ENCODE data around the gene PPP4R3B. TPM values are rescaled to one million over a fixed set of nuclear protein-coding genes. Genes with fewer than 3 reads are reported as not detected.

Gene PPP4R3B
- total and polyA plus RNA-seq, 2 of the 4 experiments (the other 2 are of a cell fraction), result 11.9 to 23.7 TPM

- Histone ChIP-seq H3K9me1 (ENCODE audit: insufficient read depth, low read length) (no peaks in the 10 kb centered on the region), H3K36me3 (ENCODE audit: control insufficient read depth, insufficient read depth, low read length) (peaks cover 17% of the 10 kb centered on the region), H3K79me1 (ENCODE audit: low read depth in 1 of 2, low read length in 2 of 2) (no peaks in the 10 kb centered on the region), H3K18ac (ENCODE audit: low read depth, low read length) (no peak overlapping the region), H4K8ac (ENCODE audit: low read depth in 2 of 2, low read length in 2 of 2) (no peak overlapping the region), H4K5ac (ENCODE audit: low read depth, low read length) (no peak overlapping the region), H2BK120ac (ENCODE audit: low read depth, low read length) (no peak overlapping the region), H3K9ac (ENCODE audit: low read depth, low read length) (no peak overlapping the region), H2BK15ac (ENCODE audit: low read depth, low read length) (no peak overlapping the region), H3K4ac (ENCODE audit: low read depth, low read length) (no peak overlapping the region), H2AFZ (replicated peaks; ENCODE audit: low read length, poor library complexity) (no peak overlapping the region), H3K23ac (ENCODE audit: low read depth, low read length) (no peak overlapping the region), H2BK5ac (ENCODE audit: low read depth, low read length, poor library complexity, severe bottlenecking) (no peak overlapping the region), H2BK20ac (ENCODE audit: low read depth, low read length) (no peak overlapping the region), H3K4me2 (ENCODE audit: low read depth, low read length) (no peak overlapping the region), H4K20me1 (ENCODE audit: insufficient read depth, low read length) (no peaks in the 10 kb centered on the region), H3K27me3 (ENCODE audit: control insufficient read depth, insufficient read depth, low read length) (no peaks in the 10 kb centered on the region), H3K4me3 (ENCODE audit: insufficient read depth, low read depth, low read length) (no peak overlapping the region), H3K9me3 (ENCODE audit: control insufficient read depth, insufficient read depth, low read length) (no peaks in the 10 kb centered on the region), H2AK9ac (replicated peaks; ENCODE audit: low read depth, low read length, poor library complexity) (peak overlapping the region; percentile 16), H3K4me1 (ENCODE audit: control insufficient read depth, insufficient read depth, low read length) (no peaks in the 10 kb centered on the region), H3K14ac (replicated peaks; ENCODE audit: low read depth, low read length) (no peak overlapping the region), H3K56ac (ENCODE audit: extremely low read depth, insufficient read depth, low read length) (no peak overlapping the region), H4K91ac (ENCODE audit: insufficient read depth, low read depth, low read length) (no peak overlapping the region), H3K27ac (ENCODE audit: insufficient read depth, low read length) (no peak overlapping the region), H2AK5ac (ENCODE audit: low read depth, low read length) (no peak overlapping the region)
- no TSS peak for BruUV-seq (replicated peaks)
- ChIA-PET CTCF (interaction anchor here (0.5 kb wide), 1 partner anchor 61 kb away, joined by 3 read pairs; no protein-coding TSS in a partner anchor), POLR2A (ENCODE audit: unreplicated experiment) (no interaction called here)
- no CpG with 5 or more reads among the region's 4 CpGs for WGBS, 2 experiments (ENCODE audit: extremely low coverage in 2 of 2, insufficient read length in 1 of 2)
- no peak for TF ChIP-seq RFX5 (IDR thresholded peaks at IDR 0.05; ENCODE audit: low read depth, low read length)
- no peak for TF ChIP-seq ELK1 (IDR thresholded peaks at IDR 0.05; ENCODE audit: borderline replicate concordance, low read depth, low read length)
- no peak for TF ChIP-seq CHD1 (IDR thresholded peaks at IDR 0.05; ENCODE audit: low read depth, low read length)
- no peak for TF ChIP-seq MXI1 (IDR thresholded peaks at IDR 0.05; ENCODE audit: borderline replicate concordance, low read depth, low read length)
- no peak for TF ChIP-seq CEBPB (IDR thresholded peaks at IDR 0.05; ENCODE audit: low read depth, low read length)
- TF ChIP-seq, protein P1, sequence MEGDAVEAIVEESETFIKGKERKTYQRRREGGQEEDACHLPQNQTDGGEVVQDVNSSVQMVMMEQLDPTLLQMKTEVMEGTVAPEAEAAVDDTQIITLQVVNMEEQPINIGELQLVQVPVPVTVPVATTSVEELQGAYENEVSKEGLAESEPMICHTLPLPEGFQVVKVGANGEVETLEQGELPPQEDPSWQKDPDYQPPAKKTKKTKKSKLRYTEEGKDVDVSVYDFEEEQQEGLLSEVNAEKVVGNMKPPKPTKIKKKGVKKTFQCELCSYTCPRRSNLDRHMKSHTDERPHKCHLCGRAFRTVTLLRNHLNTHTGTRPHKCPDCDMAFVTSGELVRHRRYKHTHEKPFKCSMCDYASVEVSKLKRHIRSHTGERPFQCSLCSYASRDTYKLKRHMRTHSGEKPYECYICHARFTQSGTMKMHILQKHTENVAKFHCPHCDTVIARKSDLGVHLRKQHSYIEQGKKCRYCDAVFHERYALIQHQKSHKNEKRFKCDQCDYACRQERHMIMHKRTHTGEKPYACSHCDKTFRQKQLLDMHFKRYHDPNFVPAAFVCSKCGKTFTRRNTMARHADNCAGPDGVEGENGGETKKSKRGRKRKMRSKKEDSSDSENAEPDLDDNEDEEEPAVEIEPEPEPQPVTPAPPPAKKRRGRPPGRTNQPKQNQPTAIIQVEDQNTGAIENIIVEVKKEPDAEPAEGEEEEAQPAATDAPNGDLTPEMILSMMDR (conservative IDR thresholded peaks at IDR 0.05; ENCODE audit: low read depth, low read length), result no peak
- TF ChIP-seq MAFK (IDR thresholded peaks at IDR 0.05; ENCODE audit: low read depth, low read length), result no peak
- TF ChIP-seq MAZ (IDR thresholded peaks at IDR 0.05; ENCODE audit: borderline replicate concordance, low read depth, low read length), result no peak
- no peak for TF ChIP-seq RAD21 (IDR thresholded peaks at IDR 0.05; ENCODE audit: low read length)
- no peak for TF ChIP-seq SMC3 (IDR thresholded peaks at IDR 0.05; ENCODE audit: low read depth, low read length)
- no peak for TF ChIP-seq POLR2A (IDR thresholded peaks at IDR 0.05; ENCODE audit: low read depth, low read length)
- in situ Hi-C loops (cut with MboI; ENCODE audit: low sequenced_read_pairs) (no loop called here), dilution Hi-C loops (cut with HindIII; ENCODE audit: low sequenced_read_pairs, unreplicated experiment) (no loop called here), intact Hi-C loops (cut with micrococcal nuclease) (no loop called here)
- ATAC-seq (ENCODE audit: low read depth) (no peak), DNase-seq (no peak)
These were observed 50.1 kb downstream of the PPP4R3B start for GRCh38 chr2:55567298-55567697.
